ENCODE data around the gene STIM2.
A peak's percentile ranks its signal among the peaks of the same experiment; 100 is the strongest.
"Not testable (repeated sequence)": the region's sequence is repeated elsewhere in the genome, so short reads cannot be mapped to it uniquely, and the experiment has no call there.

Gene STIM2

DNA sequence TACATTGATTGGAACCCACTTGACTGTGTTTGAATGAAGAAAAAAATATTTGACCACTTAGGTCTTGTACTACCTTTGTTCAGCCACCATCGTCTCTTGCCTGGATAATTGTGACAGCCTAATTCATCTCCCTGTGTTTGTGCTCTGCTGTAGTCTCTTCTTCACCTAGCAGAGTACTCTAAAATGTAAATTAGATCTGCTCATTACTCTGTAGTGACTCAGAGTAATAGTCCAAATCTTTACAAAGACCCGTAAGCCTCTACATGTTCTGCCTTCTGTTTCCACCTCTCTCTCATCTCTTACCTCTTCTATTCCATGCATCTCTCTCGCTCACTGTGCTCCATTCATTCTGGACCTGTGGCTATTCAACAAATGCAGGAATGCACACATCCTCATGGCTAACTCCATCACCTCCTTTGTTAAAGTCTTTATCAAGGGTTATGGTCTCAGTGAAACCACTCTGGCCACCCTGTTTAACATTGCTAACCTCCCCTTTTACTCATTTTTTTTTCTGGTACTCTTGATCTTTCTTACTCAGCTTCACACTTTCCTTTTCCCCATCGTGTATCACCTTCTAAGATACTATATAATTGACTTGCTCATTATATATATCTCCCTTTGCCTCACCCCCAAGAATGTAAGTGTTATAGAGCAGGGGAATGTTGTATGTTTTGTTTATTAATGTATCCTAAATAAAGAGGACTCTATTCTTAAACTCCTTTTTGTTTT lies 98.4 kb downstream of the STIM2 start:
- no peak for DNase-seq

DNA sequence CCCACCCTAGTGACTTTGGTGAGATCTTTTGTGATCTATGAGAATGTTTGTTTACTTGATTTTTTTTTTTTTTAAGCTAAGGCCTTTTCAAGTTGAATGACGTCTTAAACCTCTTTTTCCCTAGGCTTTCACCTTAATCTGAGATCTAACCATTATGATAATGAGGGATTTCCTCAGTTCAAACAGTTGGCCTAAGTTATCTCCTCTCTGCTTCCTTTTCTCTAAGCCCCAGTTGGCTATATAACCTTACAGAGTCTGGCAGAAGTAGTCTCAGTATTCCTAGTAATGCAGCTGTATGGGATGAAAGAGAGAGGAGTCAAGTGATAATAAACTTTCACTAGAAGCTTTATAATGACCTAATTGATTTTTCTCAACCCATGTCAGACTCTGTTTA lies 99.0 kb downstream of the STIM2 start:
- peak in 1 of 2 donors; percentile 16 for DNase-seq

DNA sequence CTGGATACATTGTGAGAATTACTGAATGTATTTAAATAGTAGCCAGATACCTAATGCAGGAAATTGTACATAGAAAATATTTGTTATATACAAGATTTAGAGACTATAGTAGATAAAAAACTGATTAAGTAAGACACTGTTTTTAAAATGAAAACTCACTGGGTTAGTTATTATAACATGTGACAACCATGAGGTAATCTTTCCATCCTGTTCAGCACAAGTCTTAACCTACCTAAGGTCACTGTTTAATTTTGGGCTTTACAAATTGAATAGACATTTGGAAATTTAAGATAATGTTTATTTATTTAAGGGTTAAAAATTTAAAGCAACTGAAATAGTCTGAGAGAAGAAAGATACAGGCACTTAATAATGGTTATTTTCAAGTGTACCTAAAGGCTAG lies 102.1 kb downstream of the STIM2 start:
- no peak for DNase-seq

DNA sequence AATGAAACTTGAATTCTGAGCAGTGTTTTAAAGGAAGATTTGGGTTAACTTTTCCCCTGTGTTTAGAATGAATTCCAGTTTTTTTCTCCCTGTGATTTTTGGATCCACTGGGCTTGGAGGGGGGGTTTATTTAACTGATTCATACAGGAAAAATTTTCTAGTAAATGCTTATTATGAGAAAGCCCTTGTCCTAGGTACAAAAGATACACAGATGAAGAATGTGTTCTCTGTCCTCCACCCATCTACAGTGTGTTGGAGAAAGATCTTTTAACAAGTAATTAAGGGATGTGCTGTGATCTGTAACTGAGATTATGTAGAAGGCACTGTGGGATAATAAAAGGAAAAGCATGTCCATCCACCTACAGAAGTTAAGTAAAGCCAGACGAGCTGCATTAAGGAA lies 103.9 kb downstream of the STIM2 start:
- no peak for DNase-seq

DNA sequence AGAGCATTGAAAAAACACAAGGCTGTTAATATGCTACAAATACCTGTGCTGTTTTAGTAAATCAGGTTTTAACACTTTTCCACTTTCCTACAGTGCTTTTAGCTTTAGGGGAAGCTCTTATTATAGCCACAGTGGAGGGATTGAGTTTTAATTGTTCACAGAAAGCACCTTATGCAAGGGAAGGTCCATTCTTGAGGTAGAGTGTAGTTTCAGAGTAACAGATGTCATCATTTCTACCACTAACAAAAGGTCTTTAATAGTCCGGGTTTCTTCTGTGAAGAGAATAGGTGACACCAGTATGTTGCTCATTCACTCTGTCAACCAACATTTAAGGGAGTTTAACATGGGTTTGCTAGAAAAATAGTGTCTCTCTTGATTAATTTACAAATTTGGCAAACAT lies 104.4 kb downstream of the STIM2 start:
- DNase-seq: no peak

DNA sequence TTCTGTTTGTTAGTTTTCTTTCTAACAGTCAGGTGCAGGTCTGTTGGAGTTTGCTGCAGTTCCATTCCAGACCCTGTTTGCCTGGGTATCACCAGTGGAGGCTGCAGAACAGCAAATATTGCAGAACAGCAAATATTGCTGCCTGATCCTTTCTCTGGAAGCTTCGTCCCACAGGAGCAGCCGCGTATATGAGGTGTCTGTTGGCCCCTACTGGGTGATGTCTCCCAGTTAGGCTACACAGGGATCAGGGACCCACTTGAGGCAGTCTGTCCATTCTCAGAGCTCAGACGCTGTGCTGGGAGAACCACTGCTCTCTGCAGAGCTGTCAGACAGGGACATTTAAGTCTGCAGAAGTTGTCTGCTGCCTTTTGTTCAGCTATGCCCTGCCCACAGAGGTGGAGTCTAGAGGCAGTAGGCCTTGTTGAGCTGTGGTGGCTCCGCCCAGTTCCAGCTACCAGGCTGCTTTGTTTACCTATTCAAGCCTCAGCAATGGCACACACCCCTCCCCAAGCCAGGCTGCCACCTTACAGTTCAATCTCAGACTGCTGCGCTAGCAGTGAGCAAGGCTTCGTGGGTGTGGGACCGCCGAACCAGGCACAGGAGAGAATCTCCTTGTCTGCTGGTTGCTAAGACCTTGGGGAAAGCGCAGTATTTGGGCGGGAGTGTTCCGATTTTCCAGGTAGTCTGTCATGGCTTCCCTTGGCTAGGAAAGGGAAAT lies 115.0 kb downstream of the STIM2 start:
- not testable (repeated sequence) for DNase-seq

DNA sequence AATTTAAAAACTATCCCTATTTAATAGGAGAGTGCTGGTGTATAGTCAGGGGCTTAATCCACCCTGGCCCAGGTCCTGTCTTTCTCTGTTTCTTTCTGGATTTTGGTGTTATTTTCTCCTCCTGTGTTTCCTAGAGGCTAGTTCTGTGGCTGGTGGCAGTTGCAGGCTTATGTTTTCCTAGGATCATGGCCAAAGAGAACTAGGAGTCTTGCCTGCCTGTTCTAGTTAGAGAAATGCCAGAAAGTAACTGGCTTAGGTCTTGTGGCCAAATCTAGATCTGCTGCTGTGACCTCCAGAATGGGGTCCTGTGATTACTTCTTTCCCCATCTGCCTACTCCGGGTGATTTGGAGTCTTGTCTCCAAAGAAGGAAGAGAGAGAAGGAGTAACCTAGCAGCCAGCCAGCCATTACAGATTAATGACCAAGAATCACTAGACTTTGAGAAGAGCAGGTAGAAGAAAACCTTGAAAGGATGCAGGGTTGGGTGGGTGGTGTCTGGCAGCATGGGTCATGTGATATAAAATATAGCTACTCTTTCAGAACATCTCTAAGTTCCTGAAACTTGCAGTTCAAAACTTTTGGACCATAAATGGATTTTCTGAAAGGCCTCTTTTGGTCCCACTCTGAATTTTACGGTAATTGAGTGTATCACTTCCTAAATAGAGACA lies 117.9 kb downstream of the STIM2 start:
- DNase-seq: no peak

DNA sequence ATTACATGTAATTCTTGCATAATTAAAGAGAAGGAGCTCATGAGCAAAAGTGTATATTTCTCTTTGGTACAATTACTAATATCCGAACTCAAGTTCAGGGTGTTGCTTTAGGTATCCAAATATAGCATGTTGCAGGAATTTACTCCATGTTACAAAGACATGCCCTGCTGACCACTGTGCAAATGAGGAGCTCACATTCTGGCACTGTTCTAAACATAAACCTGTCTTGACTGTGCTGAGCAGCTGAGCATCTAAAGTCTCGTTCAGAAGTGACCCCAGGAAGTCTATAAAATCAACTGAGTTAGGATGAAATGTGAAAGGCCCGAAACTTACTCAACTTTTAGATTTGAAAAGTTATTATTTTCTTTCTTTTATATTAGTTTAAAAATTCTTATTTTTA lies 124.3 kb downstream of the STIM2 start:
- no peak for DNase-seq

DNA sequence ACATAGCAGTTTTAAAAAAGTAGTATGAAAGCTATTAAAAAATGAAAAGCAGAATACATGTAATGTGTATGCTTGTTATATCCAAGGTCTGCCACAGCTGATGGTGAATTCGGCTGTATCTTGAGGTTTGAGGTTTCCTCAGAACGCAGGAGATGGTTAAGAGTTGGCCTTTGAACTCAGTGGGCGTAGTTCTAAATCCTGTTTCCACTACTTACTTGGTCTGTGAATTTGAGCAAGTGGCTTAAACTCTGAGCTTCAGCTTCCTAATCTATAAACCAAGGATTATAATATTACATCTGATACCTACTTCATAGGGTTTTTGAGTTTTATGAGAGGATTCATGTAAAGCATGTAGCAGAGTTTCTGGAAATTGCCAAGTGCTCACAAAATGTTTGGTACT lies 125.2 kb downstream of the STIM2 start:
- DNase-seq: peak; percentile 56 to 70

DNA sequence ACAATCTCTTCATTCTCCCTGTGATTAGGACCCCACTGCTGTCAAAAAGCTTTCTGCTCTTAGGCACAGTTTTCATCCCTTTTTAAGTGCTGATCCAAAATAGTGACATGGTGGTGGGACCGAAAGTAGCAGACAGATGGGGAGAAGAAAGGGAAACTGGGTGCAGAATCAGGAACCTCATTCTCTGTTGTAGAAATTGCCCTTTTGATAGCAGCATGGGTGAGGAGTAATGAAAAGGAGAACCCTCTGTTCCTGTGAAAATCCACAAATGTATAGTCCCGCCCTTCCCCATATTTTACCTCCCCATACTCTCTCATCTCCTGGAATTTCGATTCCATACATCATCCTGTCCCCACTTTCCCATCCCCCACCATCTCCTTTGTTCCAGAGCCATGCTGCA lies 126.5 kb downstream of the STIM2 start:
- DNase-seq: no peak

DNA sequence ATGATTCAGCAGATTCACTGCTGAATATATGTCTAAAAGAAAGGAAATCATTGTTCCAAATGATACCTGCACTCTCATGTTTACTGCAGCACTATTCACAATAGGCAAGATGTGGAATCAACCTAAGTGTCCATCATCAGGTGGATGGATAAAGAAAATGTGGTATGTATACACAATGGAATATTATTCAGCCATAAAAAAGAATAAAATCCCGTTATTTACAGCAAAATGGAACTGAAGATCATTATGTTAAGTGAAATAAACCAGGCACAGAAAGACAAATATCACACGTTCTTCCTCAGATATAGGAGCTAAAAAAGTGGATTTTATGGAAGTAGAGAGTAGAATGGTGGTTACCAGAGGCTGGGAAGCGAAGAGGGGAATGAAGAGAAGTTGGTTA lies 130.4 kb downstream of the STIM2 start:
- DNase-seq: no peak

DNA sequence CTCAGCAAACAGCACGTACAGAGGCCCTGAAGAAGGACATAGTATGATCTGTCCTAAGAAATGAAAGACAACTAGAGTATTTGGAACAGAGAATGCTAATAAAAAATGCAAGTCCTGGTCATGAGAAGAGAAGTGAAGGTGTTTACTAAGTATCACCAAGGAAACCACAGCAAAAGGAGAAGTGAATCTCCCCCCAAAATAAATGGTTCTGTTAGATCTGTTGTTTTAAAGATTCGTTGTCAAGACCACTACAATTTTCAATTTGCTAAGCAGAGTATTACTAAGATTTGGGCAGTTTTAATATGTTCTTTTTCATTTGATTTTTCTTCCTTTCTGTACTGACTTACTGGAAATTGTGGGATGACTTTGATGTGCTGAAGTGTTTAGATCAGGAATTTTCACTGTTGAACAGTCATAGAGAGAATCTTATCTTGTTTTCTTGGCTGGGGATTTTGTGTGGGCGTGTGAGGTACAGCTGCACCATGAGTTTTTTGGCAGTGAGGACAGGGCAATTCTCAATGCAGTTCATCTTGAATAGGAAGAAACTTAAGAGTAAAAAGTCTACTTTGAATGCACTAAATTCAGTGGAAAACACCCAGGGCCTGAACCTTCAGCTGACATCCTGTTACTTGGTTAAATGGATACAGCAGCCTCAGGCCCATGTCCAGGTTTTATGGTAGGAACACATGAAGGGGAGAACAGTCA lies 132.2 kb downstream of the STIM2 start:
- peak; percentile 31 to 54 for DNase-seq

DNA sequence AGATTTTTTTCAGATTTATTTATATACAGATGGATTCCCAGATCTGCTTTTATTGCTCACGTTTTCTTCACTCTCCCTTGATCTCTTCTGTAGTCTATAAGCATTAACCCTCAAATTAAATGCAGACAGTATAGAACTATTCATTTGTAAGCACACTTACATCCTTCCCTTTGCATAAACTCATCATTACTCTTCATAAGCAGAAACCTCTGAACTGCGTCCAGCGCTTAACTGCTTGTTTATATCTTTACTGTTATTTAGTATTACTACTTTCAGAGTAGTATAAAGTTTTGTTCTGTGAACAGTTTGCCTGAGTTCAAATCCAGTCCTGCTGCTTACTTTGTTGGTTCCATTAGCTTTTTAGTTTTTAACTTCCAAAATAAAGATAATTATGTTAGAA lies 132.9 kb downstream of the STIM2 start:
- DNase-seq: no peak

DNA sequence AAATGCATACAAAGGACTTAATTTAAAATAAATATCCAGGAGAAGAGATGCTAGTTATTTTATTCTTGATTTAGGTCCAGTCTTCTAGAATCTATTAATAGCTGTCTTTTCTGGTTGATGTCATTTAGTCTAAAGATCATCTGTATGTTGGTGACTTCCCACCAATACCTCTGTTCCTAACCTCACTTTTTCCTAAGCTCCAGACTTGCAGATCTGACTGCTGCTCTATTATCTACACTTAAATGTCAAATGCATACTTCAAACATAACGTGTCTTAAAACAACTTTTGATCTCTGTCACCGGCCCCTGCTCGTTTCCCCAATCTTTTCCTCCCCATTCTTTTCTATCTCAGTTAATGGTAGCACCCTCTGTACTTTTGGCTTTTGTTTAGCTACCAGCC lies 133.3 kb downstream of the STIM2 start:
- DNase-seq: no peak

DNA sequence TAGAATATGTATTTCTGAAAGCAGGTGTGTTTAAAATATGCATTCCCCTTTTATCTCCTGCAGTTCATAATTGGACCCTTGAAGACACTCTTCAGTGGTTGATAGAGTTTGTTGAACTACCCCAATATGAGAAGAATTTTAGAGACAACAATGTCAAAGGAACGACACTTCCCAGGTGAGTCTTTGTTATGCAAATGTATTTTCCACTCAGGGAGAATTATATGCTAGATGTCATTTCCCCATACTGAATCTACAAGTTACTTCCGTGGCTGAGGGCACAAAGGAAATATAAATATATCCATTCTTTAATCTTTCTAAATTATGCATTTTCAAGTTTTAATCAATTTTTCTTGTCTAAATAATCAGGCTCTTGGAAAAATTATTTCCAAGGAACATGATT lies 134.7 kb downstream of the STIM2 start:
- no peak for DNase-seq

DNA sequence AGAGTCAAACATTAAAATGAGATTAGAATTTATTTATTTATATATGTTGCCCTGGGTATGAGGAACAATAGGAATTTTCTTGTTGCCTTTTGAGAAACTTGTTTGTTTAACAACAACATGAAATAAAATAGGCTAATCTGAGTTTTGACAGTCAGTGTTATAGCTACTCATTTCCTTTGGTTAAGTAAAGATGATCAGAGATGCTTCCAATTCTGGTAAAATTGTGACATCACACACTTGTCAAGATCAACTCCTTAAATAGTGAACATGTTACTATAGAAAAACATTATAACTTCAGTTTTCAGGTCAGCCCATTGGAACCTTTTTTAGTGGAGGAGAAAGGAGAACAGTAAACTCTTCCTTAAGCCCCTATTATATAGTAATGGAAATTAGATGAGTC lies 136.1 kb downstream of the STIM2 start:
- no peak for DNase-seq

DNA sequence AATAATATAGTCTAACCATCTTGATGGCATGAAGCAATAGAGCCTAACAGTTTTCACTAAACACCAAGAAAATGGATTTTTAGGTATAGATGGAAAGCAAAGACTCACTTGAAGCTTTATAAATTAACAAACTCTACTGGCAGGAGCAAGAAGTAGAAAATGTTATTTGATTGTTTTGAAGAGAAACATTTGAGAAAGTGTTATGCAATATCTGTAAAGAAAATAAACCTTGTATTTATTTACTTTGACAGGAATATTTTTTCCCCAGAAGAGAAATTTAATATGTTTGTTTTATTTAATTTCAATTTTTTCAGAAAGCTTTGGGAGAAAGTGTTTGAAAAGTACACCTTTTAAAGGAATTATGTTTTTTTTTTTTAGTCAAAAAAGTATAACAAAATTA lies 139.0 kb downstream of the STIM2 start:
- no peak for DNase-seq

DNA sequence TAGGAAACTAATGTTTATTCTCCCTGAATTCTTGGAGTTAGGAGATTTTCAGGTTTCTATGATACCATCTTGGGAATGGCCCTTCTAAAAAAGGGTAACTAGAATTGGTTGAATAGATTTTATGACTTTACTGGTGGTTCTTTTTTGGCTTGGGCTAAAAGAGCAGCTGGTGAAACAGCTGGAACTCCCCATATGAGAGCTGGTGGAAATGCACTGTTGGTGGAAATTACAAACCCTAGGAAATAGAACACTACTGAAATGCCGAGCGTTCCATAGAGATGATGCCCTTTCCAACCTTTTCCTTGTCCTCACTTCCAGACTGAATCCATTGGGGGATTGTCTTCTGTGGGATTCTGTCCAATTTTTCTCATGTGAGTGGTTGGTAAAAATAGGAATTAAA lies 139.5 kb downstream of the STIM2 start:
- no peak for DNase-seq

DNA sequence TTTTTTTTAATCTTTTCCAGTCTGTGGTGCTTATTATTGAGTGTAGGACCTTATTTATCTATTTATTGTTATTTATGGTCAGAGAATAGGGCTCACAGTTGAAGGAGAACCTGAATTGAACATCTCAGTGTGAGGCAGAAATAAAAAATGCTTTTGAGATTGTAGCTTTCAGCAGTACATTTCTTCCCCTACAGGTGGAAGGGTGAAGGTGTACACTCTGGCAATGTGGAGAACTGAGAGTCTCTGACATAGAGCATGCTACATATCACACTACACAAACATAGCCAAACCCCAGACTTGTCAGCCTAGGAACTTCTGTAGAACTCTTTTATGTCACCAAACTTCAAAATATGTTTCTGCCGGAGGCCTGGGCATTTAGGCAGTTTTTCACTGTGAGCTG lies 140.2 kb downstream of the STIM2 start:
- peak; percentile 21 to 56 for DNase-seq

DNA sequence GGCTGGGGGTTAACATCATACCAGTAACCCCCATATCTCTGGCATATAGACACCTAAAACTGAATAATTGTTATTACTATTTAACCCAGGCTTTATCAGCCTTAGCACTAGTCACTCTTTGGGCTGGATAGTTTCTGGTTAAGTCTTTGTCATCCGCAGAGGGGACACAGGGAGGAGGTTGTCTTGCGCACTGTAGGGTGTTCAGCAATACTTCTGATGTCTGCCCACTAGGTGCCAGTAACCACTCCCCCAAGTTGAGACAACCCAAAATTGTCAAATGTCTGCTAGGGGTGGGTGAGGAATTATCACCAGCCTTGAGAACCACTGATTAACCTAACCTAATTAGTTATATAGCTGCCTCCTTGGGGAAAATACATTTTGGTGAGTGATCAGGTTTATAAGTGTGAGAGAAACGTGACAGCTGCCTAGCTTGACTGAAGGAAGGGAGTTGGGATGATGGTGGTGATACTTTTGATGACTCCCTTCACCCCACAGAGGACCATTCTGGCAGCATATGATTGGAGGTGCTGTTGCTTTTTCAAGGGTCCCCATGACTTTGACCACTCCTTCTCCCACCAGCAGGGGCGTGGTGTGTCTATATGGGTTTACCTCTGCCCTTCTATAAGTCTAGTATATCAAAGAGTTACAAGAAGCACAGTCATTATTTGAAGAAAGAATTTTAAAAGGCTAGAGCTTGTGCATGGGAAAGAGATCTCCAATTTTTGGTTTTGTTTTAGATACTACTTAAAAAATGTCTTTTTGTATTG lies 140.9 kb downstream of the STIM2 start:
- no peak for DNase-seq

DNA sequence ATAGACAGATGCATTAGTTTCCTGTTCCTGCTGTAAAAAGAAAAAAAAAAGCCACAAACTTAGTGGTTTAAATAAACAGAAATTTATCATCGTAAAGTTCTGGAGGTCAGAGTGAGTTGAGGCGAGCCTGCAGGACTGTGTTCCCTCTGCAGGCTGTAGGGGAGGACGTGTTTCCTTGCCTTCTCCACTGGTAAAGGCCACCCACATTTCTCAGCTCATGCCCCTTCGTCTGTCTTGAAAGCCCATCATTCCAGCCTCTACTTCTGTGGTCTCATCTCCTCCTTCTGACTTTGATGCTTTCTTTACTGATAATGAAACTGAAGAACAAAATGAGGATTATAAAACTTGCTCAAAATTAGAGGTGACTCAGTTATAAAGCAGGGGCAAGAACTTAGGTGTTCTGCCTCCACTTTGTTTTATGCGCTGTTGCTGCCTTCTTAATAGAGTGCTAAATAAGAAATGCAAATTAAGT lies 143.0 kb downstream of the STIM2 start:
- DNase-seq: peak in 1 of 2 donors; percentile 22

DNA sequence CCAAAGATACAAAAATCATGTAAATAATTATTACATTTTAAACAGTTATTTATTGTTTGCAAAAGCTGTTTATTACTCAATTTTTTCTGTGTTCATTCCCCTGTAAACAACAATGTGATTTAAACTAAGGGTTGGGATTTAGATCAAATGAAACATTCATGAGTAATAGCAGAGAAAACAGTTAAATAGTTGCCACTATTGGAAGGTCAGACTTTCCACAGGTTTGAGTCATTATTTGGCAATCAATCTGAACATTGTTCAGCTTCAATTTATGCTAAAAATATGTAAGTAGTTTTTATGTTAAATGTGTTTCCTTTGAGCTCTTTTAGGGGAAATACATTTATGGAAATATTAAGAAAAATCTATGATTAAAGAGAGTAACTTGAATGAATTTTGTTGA lies 144.9 kb downstream of the STIM2 start:
- DNase-seq: no peak

Measured in CD4-positive, alpha-beta T cell treated with Interleukin-4 for 1 hour (primary cell).